ENCODE measurements around the gene QTRT2. TPM values are rescaled to one million over a fixed set of nuclear protein-coding genes. Genes with fewer than 3 reads are reported as not detected.

QTRT2 gene
- total RNA-seq, 1 donor from 2014 or later = 22.5 TPM

- no peak for TF ChIP-seq CTCF (IDR thresholded peaks at IDR 0.05)
- ATAC-seq (no peak), DNase-seq (no peak)
- Histone ChIP-seq H3K4me3 (no peak overlapping the region), H3K27me3 (no peaks in the 10 kb centered on the region), H3K4me1 (no peaks in the 10 kb centered on the region), H3K9me3 (no peaks in the 10 kb centered on the region), H3K27ac (no peak overlapping the region), H3K36me3 (peaks cover 7% of the 10 kb centered on the region)
- intact Hi-C loops (cut with DNase I) = no loop called here
Measured at GRCh38 chr3:114034787-114035545, 21.6 kb upstream of the QTRT2 start.

- Histone ChIP-seq H3K36me3 (peaks cover 7% of the 10 kb centered on the region), H3K4me1 (no peaks in the 10 kb centered on the region), H3K9me3 (no peaks in the 10 kb centered on the region), H3K4me3 (no peak overlapping the region), H3K27ac (no peak overlapping the region), H3K27me3 (no peaks in the 10 kb centered on the region)
- TF ChIP-seq CTCF (IDR thresholded peaks at IDR 0.05) = no peak
- ATAC-seq (no peak), DNase-seq (no peak)
- intact Hi-C loops (cut with DNase I) = no loop called here
Measured at GRCh38 chr3:114035896-114036295, 20.6 kb upstream of the QTRT2 start.

GRCh38 chr3:114043205-114043604 lies 13.3 kb upstream of the QTRT2 start:
- TF ChIP-seq CTCF (IDR thresholded peaks at IDR 0.05) = no peak
- no peak for DNase-seq
- intact Hi-C loops (cut with DNase I) = no loop called here

GRCh38 chr3:114052216-114052615 lies 4.3 kb upstream of the QTRT2 start:
- no peak for ATAC-seq
- TF ChIP-seq CTCF (IDR thresholded peaks at IDR 0.05) = no peak
- Histone ChIP-seq H3K4me3 (no peak overlapping the region), H3K27ac (no peak overlapping the region), H3K27me3 (no peaks in the 10 kb centered on the region), H3K36me3 (no peaks in the 10 kb centered on the region), H3K4me1 (peaks cover under 1% of the 10 kb centered on the region), H3K9me3 (no peaks in the 10 kb centered on the region)
- intact Hi-C loops (cut with DNase I) = no loop called here
- no peak for DNase-seq

More at GRCh38 chr3:114043205-114043604, 13.3 kb upstream of the QTRT2 start:
- Histone ChIP-seq H3K27ac (no peak overlapping the region), H3K27me3 (no peaks in the 10 kb centered on the region), H3K36me3 (no peaks in the 10 kb centered on the region), H3K4me3 (no peak overlapping the region), H3K9me3 (no peaks in the 10 kb centered on the region), H3K4me1 (no peaks in the 10 kb centered on the region)
- ATAC-seq = no peak

- H3K4me3 ChIP-seq = peak overlapping the region; percentile 92
- peaks cover 22% of the 10 kb centered on the region for H3K4me1 ChIP-seq
- DNase-seq (no peak), ATAC-seq (peak; percentile 0)
- intact Hi-C loops (cut with DNase I) = no loop called here
- no peaks in the 10 kb centered on the region for H3K27me3 ChIP-seq
- H3K9me3 ChIP-seq = no peaks in the 10 kb centered on the region
- H3K27ac ChIP-seq = peak overlapping the region; percentile 86
- H3K36me3 ChIP-seq = no peaks in the 10 kb centered on the region
- no peak for TF ChIP-seq CTCF (IDR thresholded peaks at IDR 0.05)
Measured at GRCh38 chr3:114057011-114057347, 442 bp downstream of the QTRT2 start.

- intact Hi-C loops (cut with DNase I) = no loop called here
- H3K4me3 ChIP-seq = no peak overlapping the region
- no peaks in the 10 kb centered on the region for H3K9me3 ChIP-seq
- H3K4me1 ChIP-seq = peaks cover 22% of the 10 kb centered on the region
- DNase-seq (no peak), ATAC-seq (no peak)
- H3K27ac ChIP-seq = no peak overlapping the region
- no peak for TF ChIP-seq CTCF (IDR thresholded peaks at IDR 0.05)
- H3K27me3 ChIP-seq = no peaks in the 10 kb centered on the region
- H3K36me3 ChIP-seq = no peaks in the 10 kb centered on the region
Measured at GRCh38 chr3:114058646-114059045, 2.1 kb downstream of the QTRT2 start.

All from upper lobe of right lung (tissue), 1 donor.